HEK293T (cell line): ENCODE results near the gene NME4.

ENCODE experiments used
- ARNT ChIP-seq: fragments of 450-650 bp; IDR thresholded peaks from 2 replicates; pipeline ENCODE4 v1.6.1; 2017; ENCODE audit warnings: mild to moderate bottlenecking
- BHLHE40 ChIP-seq: fragments of 450-650 bp; IDR thresholded peaks from 2 replicates; pipeline ENCODE4 v1.6.1; 2016; ENCODE audit warnings: mild to moderate bottlenecking, moderate library complexity, borderline replicate concordance
- ELF4 ChIP-seq: fragments of 450-650 bp; IDR thresholded peaks from 2 replicates; pipeline ENCODE4 v1.6.1; 2017; ENCODE audit warnings: antibody characterized with exemption
- FOXM1 ChIP-seq: fragments of 450-650 bp; IDR thresholded peaks from 2 replicates; pipeline ENCODE4 v1.6.1; 2017; ENCODE audit warnings: mild to moderate bottlenecking, borderline replicate concordance
- HDGF ChIP-seq: fragments of 450-650 bp; IDR thresholded peaks from 2 replicates; pipeline ENCODE4 v1.6.1; 2017; ENCODE audit warnings: antibody characterized with exemption, borderline replicate concordance
- L3MBTL2 ChIP-seq: fragments of 450-650 bp; conservative IDR thresholded peaks from 2 replicates; pipeline ENCODE4 v1.6.1; 2016; ENCODE audit warnings: mild to moderate bottlenecking
- LEF1 ChIP-seq: fragments of 450-650 bp; IDR thresholded peaks from 2 replicates; pipeline ENCODE4 v1.6.1; 2017; ENCODE audit warnings: mild to moderate bottlenecking, borderline replicate concordance
- NFRKB ChIP-seq: fragments of 450-650 bp; IDR thresholded peaks from 2 replicates; pipeline ENCODE4 v1.6.1; 2016; ENCODE audit warnings: mild to moderate bottlenecking, moderate library complexity
- SP1 ChIP-seq: fragments of 450-650 bp; IDR thresholded peaks from 2 replicates; pipeline ENCODE4 v1.6.1; 2017
- ZNF384 ChIP-seq: fragments of 450-650 bp; IDR thresholded peaks from 2 replicates; pipeline ENCODE4 v1.6.1; 2016
- TF ChIP-seq, protein P1 (sequence below): fragments of 450-650 bp; IDR thresholded peaks from 2 replicates; pipeline ENCODE4 v1.6.1; 2016

DNA sequence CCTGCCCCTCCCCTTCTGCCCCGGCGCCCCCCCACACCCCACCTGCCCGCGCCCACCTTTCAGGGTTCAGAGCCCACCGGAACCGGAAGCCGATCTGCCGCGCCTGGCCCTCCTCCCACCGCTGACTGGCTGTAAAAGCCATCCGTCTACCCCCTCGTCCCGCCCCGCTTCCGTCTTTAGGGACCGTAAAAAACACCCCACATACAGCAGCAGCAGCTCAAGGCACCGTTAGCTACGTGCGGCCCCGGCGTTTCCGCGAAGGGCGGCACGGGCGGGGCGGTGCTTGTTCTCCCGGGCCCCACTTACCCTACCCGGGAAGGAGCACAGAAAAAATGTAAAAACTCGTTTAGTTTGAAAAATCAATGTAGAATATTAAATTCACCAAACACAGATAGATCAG is 26.6 kb upstream of the NME4 start, which contains the start of gene MRPL28:
- no peak for TF ChIP-seq ARNT
- TF ChIP-seq FOXM1: no peak
- TF ChIP-seq SP1: no peak
- TF ChIP-seq ZNF384: no peak
- TF ChIP-seq, protein P1, sequence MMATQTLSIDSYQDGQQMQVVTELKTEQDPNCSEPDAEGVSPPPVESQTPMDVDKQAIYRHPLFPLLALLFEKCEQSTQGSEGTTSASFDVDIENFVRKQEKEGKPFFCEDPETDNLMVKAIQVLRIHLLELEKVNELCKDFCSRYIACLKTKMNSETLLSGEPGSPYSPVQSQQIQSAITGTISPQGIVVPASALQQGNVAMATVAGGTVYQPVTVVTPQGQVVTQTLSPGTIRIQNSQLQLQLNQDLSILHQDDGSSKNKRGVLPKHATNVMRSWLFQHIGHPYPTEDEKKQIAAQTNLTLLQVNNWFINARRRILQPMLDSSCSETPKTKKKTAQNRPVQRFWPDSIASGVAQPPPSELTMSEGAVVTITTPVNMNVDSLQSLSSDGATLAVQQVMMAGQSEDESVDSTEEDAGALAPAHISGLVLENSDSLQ: peak; percentile 99
- no peak for TF ChIP-seq ELF4
- no peak for TF ChIP-seq HDGF
- no peak for TF ChIP-seq LEF1
- TF ChIP-seq BHLHE40: no peak
- TF ChIP-seq L3MBTL2: no peak
- TF ChIP-seq NFRKB: no peak
